HEK293T (cell line): ENCODE measurements around the gene HEXIM2.
"Not testable (repeated sequence)": the region's sequence is repeated elsewhere in the genome, so short reads cannot be mapped to it uniquely, and the experiment has no call there.

Source experiments
- CTCF ChIA-PET: fragments of 350-600 bp; formaldehyde crosslinking; extraction: SDS; loops from one replicate; lab custom pipeline; 2021; ENCODE audit warnings: antibody characterized with exemption, inconsistent platforms; lab: Yijun Ruan, JAX
- POLR2A ChIA-PET: fragments of 350-600 bp; formaldehyde crosslinking; extraction: SDS; loops from one replicate; lab custom pipeline; 2020; ENCODE audit warnings: antibody characterized with exemption, inconsistent platforms; lab: Yijun Ruan, JAX
- DNase-seq: peaks from one replicate; pipeline ENCODE4 v3.0.0; 2012; ENCODE audit warnings: mixed read lengths; ENCODE audit errors: extremely low spot score
- ARNT ChIP-seq: fragments of 450-650 bp; IDR thresholded peaks from 2 replicates; pipeline ENCODE4 v1.6.1; 2017; ENCODE audit warnings: mild to moderate bottlenecking
- BHLHE40 ChIP-seq: fragments of 450-650 bp; IDR thresholded peaks from 2 replicates; pipeline ENCODE4 v1.6.1; 2016; ENCODE audit warnings: mild to moderate bottlenecking, moderate library complexity, borderline replicate concordance
- CTBP1 ChIP-seq: fragments of 450-650 bp; IDR thresholded peaks from 2 replicates; pipeline ENCODE4 v1.6.1; 2016; ENCODE audit warnings: borderline replicate concordance
- ELF4 ChIP-seq: fragments of 450-650 bp; IDR thresholded peaks from 2 replicates; pipeline ENCODE4 v1.6.1; 2017; ENCODE audit warnings: antibody characterized with exemption
- FOXA1 ChIP-seq: fragments of 450-650 bp; IDR thresholded peaks from 2 replicates; pipeline ENCODE4 v1.6.1; 2016; ENCODE audit warnings: mild to moderate bottlenecking
- FOXK2 ChIP-seq: fragments of 450-650 bp; IDR thresholded peaks from 2 replicates; pipeline ENCODE4 v1.6.1; 2016; ENCODE audit warnings: mild to moderate bottlenecking
- FOXM1 ChIP-seq: fragments of 450-650 bp; IDR thresholded peaks from 2 replicates; pipeline ENCODE4 v1.6.1; 2017; ENCODE audit warnings: mild to moderate bottlenecking, borderline replicate concordance
- HDGF ChIP-seq: fragments of 450-650 bp; IDR thresholded peaks from 2 replicates; pipeline ENCODE4 v1.6.1; 2017; ENCODE audit warnings: antibody characterized with exemption, borderline replicate concordance
- L3MBTL2 ChIP-seq: fragments of 450-650 bp; conservative IDR thresholded peaks from 2 replicates; pipeline ENCODE4 v1.6.1; 2016; ENCODE audit warnings: mild to moderate bottlenecking
- LEF1 ChIP-seq: fragments of 450-650 bp; IDR thresholded peaks from 2 replicates; pipeline ENCODE4 v1.6.1; 2017; ENCODE audit warnings: mild to moderate bottlenecking, borderline replicate concordance
- NFRKB ChIP-seq: fragments of 450-650 bp; IDR thresholded peaks from 2 replicates; pipeline ENCODE4 v1.6.1; 2016; ENCODE audit warnings: mild to moderate bottlenecking, moderate library complexity
- SP1 ChIP-seq: fragments of 450-650 bp; IDR thresholded peaks from 2 replicates; pipeline ENCODE4 v1.6.1; 2017
- SUZ12 ChIP-seq: fragments of 450-650 bp; IDR thresholded peaks from 2 replicates; pipeline ENCODE4 v1.6.1; 2016; ENCODE audit warnings: mild to moderate bottlenecking
- TARDBP ChIP-seq: fragments of 450-650 bp; IDR thresholded peaks from 2 replicates; pipeline ENCODE4 v1.6.1; 2016
- ZNF384 ChIP-seq: fragments of 450-650 bp; IDR thresholded peaks from 2 replicates; pipeline ENCODE4 v1.6.1; 2016
- TF ChIP-seq, protein P1 (sequence below): fragments of 450-650 bp; IDR thresholded peaks from 2 replicates; pipeline ENCODE4 v1.6.1; 2016

Gene HEXIM2

GRCh38 chr17:45197108-45197507 is 35.4 kb downstream of the HEXIM2 start:
- DNase-seq, result peak; percentile 5
- CTCF ChIA-PET, result interaction anchor here (0.5 to 5.8 kb wide), 22 partner anchors 8 to 735 kb away, joined by 3 to 85 read pairs (median 4); partner anchors contain the start of genes ACBD4 and HEXIM1
- TF ChIP-seq L3MBTL2 (no peak), SUZ12 (no peak), ARNT (no peak), NFRKB (no peak), FOXM1 (no peak), SP1 (no peak)
- TF ChIP-seq, protein P1, sequence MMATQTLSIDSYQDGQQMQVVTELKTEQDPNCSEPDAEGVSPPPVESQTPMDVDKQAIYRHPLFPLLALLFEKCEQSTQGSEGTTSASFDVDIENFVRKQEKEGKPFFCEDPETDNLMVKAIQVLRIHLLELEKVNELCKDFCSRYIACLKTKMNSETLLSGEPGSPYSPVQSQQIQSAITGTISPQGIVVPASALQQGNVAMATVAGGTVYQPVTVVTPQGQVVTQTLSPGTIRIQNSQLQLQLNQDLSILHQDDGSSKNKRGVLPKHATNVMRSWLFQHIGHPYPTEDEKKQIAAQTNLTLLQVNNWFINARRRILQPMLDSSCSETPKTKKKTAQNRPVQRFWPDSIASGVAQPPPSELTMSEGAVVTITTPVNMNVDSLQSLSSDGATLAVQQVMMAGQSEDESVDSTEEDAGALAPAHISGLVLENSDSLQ, result no peak
- POLR2A ChIA-PET, result interaction anchor here (0.7 to 6.8 kb wide), 10 partner anchors 10 to 72 kb away, joined by 3 to 117 read pairs (median 5); partner anchors contain the start of genes ACBD4, HEXIM1 and HEXIM2

- ChIA-PET POLR2A (interaction anchor here (0.7 to 6.8 kb wide), 12 partner anchors 8 to 73 kb away, joined by 3 to 117 read pairs (median 4); partner anchors contain the start of genes ACBD4, HEXIM1 and HEXIM2), CTCF (interaction anchor here (0.5 to 5.8 kb wide), 29 partner anchors 9 to 734 kb away, joined by 3 to 85 read pairs (median 4); partner anchors contain the start of genes ACBD4 and HEXIM1)
- peak; percentile 94 for DNase-seq
- no peak for TF ChIP-seq SUZ12
- no peak for TF ChIP-seq SP1
- peak; percentile 79; the same call in 1 of the 2 replicates for TF ChIP-seq HDGF
- TF ChIP-seq LEF1, result no peak
- no peak for TF ChIP-seq TARDBP
Measured at GRCh38 chr17:45197555-45198334, 36.1 kb downstream of the HEXIM2 start.

- peak; percentile 11 for DNase-seq
- POLR2A ChIA-PET, result interaction anchor here (2.0 to 6.8 kb wide), 2 partner anchors 40 to 50 kb away, joined by 12 to 117 read pairs; partner anchors contain the start of genes HEXIM1 and HEXIM2
- CTCF ChIA-PET, result interaction anchor here (0.6 to 5.8 kb wide), 5 partner anchors 12 to 65 kb away, joined by 3 to 85 read pairs (median 10); partner anchors contain the start of genes ACBD4 and HEXIM1
- no peak for TF ChIP-seq TARDBP
- TF ChIP-seq SP1, result no peak
- no peak for TF ChIP-seq ARNT
- no peak for TF ChIP-seq CTBP1
- TF ChIP-seq BHLHE40, result no peak
- TF ChIP-seq SUZ12, result no peak
- TF ChIP-seq L3MBTL2, result no peak
- TF ChIP-seq HDGF, result no peak
- no peak for TF ChIP-seq FOXM1
- TF ChIP-seq ELF4, result no peak
- TF ChIP-seq LEF1, result no peak
- no peak for TF ChIP-seq NFRKB
- no peak for TF ChIP-seq ZNF384
- TF ChIP-seq FOXA1, result no peak
- TF ChIP-seq, protein P1, result no peak
- TF ChIP-seq FOXK2, result no peak
Measured at GRCh38 chr17:45200701-45201100, 39.0 kb downstream of the HEXIM2 start.

DNA sequence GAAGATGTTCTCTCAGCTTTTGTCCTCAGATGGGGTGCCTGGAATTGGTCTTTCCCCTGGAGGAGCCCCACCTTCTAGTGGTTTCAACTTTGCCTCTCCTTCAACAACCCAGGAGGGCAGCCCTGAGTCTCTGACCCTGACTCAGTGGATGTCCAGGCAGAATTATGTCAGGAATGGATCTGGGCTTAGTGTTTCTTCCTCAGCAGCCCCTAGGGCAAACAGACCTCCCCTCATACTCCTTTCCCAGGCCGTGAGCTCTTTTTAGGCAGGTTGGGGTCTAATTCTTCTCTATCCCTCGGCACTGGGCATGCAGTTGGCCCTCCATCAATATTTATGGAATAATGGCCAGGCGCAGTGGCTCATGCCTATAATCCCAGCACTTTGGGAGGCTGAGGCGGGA is 39.8 kb downstream of the HEXIM2 start:
- no peak for DNase-seq
- POLR2A ChIA-PET, result interaction anchor here (2.0 to 6.8 kb wide), 2 partner anchors 41 to 51 kb away, joined by 12 to 117 read pairs; partner anchors contain the start of genes HEXIM1 and HEXIM2
- no peak for TF ChIP-seq HDGF
- TF ChIP-seq, protein P1, result no peak
- no peak for TF ChIP-seq FOXM1
- TF ChIP-seq TARDBP, result no peak
- TF ChIP-seq FOXK2, result no peak
- TF ChIP-seq FOXA1, result no peak
- TF ChIP-seq SP1, result no peak
- CTCF ChIA-PET, result interaction anchor here (0.6 to 5.8 kb wide), 4 partner anchors 28 to 1956 kb away, joined by 3 to 85 read pairs (median 8); partner anchors contain the start of genes ACBD4 and HEXIM1

- DNase-seq, result not testable (repeated sequence)
- ChIA-PET POLR2A (interaction anchor here (2.0 to 6.8 kb wide), 2 partner anchors 42 to 51 kb away, joined by 12 to 117 read pairs; partner anchors contain the start of genes HEXIM1 and HEXIM2), CTCF (interaction anchor here (1.8 to 5.8 kb wide), 2 partner anchors 52 to 67 kb away, joined by 10 to 85 read pairs; partner anchors contain the start of genes ACBD4 and HEXIM1)
Measured at GRCh38 chr17:45201880-45202279, 40.2 kb downstream of the HEXIM2 start.

GRCh38 chr17:45218895-45219661 is 57.4 kb downstream of the HEXIM2 start:
- ChIA-PET POLR2A (interaction anchor here (0.8 to 1.2 kb wide), 5 partner anchors 9 to 84 kb away, joined by 3 to 9 read pairs (median 4); partner anchors contain the start of gene ACBD4), CTCF (interaction anchor here (0.7 to 3.2 kb wide), 17 partner anchors 9 to 174 kb away, joined by 3 to 25 read pairs (median 5); partner anchors contain the start of gene ACBD4)
- TF ChIP-seq BHLHE40, result no peak
- no peak for TF ChIP-seq NFRKB
- no peak for TF ChIP-seq SP1
- TF ChIP-seq CTBP1, result no peak
- TF ChIP-seq FOXK2, result no peak
- no peak for TF ChIP-seq ARNT
- no peak for TF ChIP-seq HDGF
- TF ChIP-seq, protein P1, result no peak; the same call in 1 of the 2 replicates
- TF ChIP-seq SUZ12, result no peak
- TF ChIP-seq FOXA1, result no peak
- no peak for TF ChIP-seq ELF4
- TF ChIP-seq ZNF384, result no peak
- DNase-seq, result peak; percentile 86
